Upper lobe of left lung (tissue), 6 donors: ENCODE results near the gene KLHDC10. TPM values are rescaled to one million over a fixed set of nuclear protein-coding genes. Genes with fewer than 3 reads are reported as not detected.

Experiments used
- ATAC-seq, 2 donors: fragments of 200-7000 bp; cut with Tn5 transposase; one replicate each; pipeline ENCODE4 v1.9.1; 2022; ENCODE audit warnings: mild to moderate bottlenecking in 2 of 2, moderate library complexity in 2 of 2; ENCODE audit not compliant: low FRiP score in 2 of 2
- DNase-seq, 2 donors: peaks; one replicate each; pipeline ENCODE4 v3.0.0-alpha.2; 2019 to 2020
- H3K27ac ChIP-seq, 4 donors: fragments of 200-600 bp; sonication (generic); one replicate each; pipeline ENCODE4 v1.5.1; 2016 to 2019
- H3K27me3 ChIP-seq, 4 donors: fragments of 200-600 bp; sonication (generic); one replicate each; pipeline ENCODE4 v1.5.1; 2017 to 2019
- H3K36me3 ChIP-seq, 4 donors: fragments of 200-600 bp; sonication (generic); one replicate each; pipeline ENCODE4 v1.5.1; 2016 to 2019
- H3K4me1 ChIP-seq, 4 donors: fragments of 200-600 bp; sonication (generic); one replicate each; pipeline ENCODE4 v1.5.1; 2018 to 2019
- H3K4me3 ChIP-seq, 4 donors: fragments of 200-600 bp; sonication (generic); one replicate each; pipeline ENCODE4 v1.5.1; 2017 to 2019; ENCODE audit warnings: mild to moderate bottlenecking in 2 of 4, moderate library complexity in 1 of 4
- H3K9me3 ChIP-seq, 4 donors: fragments of 200-600 bp; sonication (generic); one replicate each; pipeline ENCODE4 v1.5.1; 2018 to 2019
- CTCF ChIP-seq, 6 experiments: fragments of 450-650 bp in 4 of 6; fragments of 200-600 bp in 2 of 6; sonication (generic) in 2 of 6; IDR thresholded peaks; one replicate each; pipeline ENCODE4 v1.5.1; 2016 to 2019; ENCODE audit warnings: antibody characterized with exemption in 6 of 6
- EP300 ChIP-seq, 4 donors: sonication (generic); formaldehyde crosslinking; IDR thresholded peaks; one replicate each; pipeline ENCODE4 v1.5.1; 2017; ENCODE audit warnings: antibody characterized with exemption in 4 of 4, control low read depth in 2 of 4
- POLR2A ChIP-seq, 4 donors: fragments of 450-650 bp; IDR thresholded peaks; one replicate each; pipeline ENCODE4 v1.5.1; 2016 to 2017; ENCODE audit warnings: antibody characterized with exemption in 4 of 4, mild to moderate bottlenecking in 2 of 4
- POLR2AphosphoS5 ChIP-seq, 2 donors: sonication (generic); formaldehyde crosslinking; IDR thresholded peaks; one replicate each; pipeline ENCODE4 v1.5.1; 2017; ENCODE audit warnings: antibody characterized with exemption in 2 of 2
- WGBS, 2 donors: methylation state at CpG; one replicate each; pipeline ENCODE4 v1.1.5; 2017 to 2018; 5-methylcytosine and 5-hydroxymethylcytosine counted together
- total RNA-seq, 6 donors: library from RNA; depleted of rRNA in 4 of 6; stranded (reverse); fragments of >200 nt in 4 of 6; gene quantifications; one replicate each; pipeline versions ENCODE4 v1.1.0 to v1.2.1, GENCODE V29; 2016 to 2021
- donor health status: DM: no; HTN: no; CAD: no; lungs with moderate emphysema.
- donor health status: DM: no; HTN: yes; CAD: no; lungs with severe emphysema.

The KLHDC10 gene
- total RNA-seq, 6 donors from 2014 or later, result 8.8 to 33.9 (median 25.3) TPM

DNA sequence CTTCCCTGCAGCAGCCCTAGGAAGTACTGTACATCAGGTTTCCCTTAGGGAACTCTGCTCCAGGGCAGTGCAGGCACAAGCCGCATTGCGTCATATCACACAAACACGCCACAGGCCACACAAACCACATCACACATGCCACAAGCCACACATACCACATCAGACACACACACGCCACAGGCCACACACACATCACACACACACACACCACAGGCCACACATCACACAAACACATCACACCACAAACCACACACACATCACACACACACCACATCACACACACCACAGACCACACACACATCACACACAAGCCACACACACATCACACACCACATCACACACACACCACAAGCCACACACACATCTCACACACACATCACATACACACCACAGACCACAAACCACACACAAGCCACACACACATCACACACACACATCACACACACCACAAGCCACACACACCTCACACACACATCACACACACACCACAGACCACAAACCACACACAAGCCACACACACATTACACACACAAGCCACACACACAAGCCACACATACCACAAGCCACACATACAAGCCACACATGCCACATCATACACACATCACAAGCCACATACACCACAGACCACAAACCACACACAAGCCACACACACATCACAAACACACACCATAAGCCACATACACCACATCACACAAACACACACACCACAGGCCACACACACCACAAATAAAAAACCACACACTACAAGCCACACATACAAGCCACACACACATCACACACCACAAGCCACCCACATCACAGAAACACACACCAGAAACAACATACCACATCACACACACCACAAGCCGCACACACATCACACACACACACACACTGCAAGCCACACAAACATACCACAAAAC is 81.5 kb downstream of the KLHDC10 start:
- H3K27ac ChIP-seq, result no peak overlapping the region
- 58 to 73% methylated on average over 5 of the region's 5 CpGs for WGBS, 2 donors
- TF ChIP-seq POLR2A (IDR thresholded peaks at IDR 0.05), result no peak
- no peak for TF ChIP-seq POLR2AphosphoS5 (IDR thresholded peaks at IDR 0.05)
- TF ChIP-seq EP300 (IDR thresholded peaks at IDR 0.05), result no peak
- no peak for TF ChIP-seq CTCF (IDR thresholded peaks at IDR 0.05)
- DNase-seq (no peak), ATAC-seq (no peak)
- no peak overlapping the region for H3K4me3 ChIP-seq
- H3K27me3 ChIP-seq, result no peaks in the 10 kb centered on the region
- H3K9me3 ChIP-seq, result peaks cover 0 to 6% (median 2%) of the 10 kb centered on the region in 4 donors
- no peaks in the 10 kb centered on the region for H3K36me3 ChIP-seq
- peaks cover 0 to 28% (median 14%) of the 10 kb centered on the region in 4 donors for H3K4me1 ChIP-seq

GRCh38 chr7:130152493-130153210 is 82.3 kb downstream of the KLHDC10 start:
- Histone ChIP-seq H3K4me3 (no peak overlapping the region), H3K27me3 (no peaks in the 10 kb centered on the region), H3K4me1 (peaks cover 0 to 26% (median 14%) of the 10 kb centered on the region in 4 donors), H3K36me3 (no peaks in the 10 kb centered on the region), H3K9me3 (peaks cover 0 to 6% (median 2%) of the 10 kb centered on the region in 4 donors), H3K27ac (peak overlapping the region in 1 of 4 donors; percentile 75)
- WGBS, 2 donors, result 78 to 86% methylated on average over 3 to 17 of the region's 17 CpGs
- no peak for TF ChIP-seq POLR2AphosphoS5 (IDR thresholded peaks at IDR 0.05)
- no peak for TF ChIP-seq EP300 (IDR thresholded peaks at IDR 0.05)
- no peak for TF ChIP-seq CTCF (IDR thresholded peaks at IDR 0.05)
- no peak for TF ChIP-seq POLR2A (IDR thresholded peaks at IDR 0.05)
- peak in 1 of 2 donors; percentile 8 for ATAC-seq
- peak in 1 of 2 donors; percentile 61 for DNase-seq

- WGBS, 2 donors, result 78 to 81% methylated on average over 10 to 29 of the region's 29 CpGs
- peak overlapping the region in 2 of 4 donors; percentile 49 to 75 for H3K27ac ChIP-seq
- no peak overlapping the region for H3K4me3 ChIP-seq
- ATAC-seq (peak; percentile 4 to 34), DNase-seq (peak in 1 of 2 donors; percentile 75)
- H3K36me3 ChIP-seq, result no peaks in the 10 kb centered on the region
- peaks cover 0 to 6% (median 2%) of the 10 kb centered on the region in 4 donors for H3K9me3 ChIP-seq
- TF ChIP-seq EP300 (IDR thresholded peaks at IDR 0.05) (no peak), POLR2A (IDR thresholded peaks at IDR 0.05) (no peak), CTCF (IDR thresholded peaks at IDR 0.05) (no peak), POLR2AphosphoS5 (IDR thresholded peaks at IDR 0.05) (no peak)
- peaks cover 0 to 26% (median 14%) of the 10 kb centered on the region in 4 donors for H3K4me1 ChIP-seq
- no peaks in the 10 kb centered on the region for H3K27me3 ChIP-seq
Observed at GRCh38 chr7:130153211-130153908, 83.0 kb downstream of the KLHDC10 start.

DNA sequence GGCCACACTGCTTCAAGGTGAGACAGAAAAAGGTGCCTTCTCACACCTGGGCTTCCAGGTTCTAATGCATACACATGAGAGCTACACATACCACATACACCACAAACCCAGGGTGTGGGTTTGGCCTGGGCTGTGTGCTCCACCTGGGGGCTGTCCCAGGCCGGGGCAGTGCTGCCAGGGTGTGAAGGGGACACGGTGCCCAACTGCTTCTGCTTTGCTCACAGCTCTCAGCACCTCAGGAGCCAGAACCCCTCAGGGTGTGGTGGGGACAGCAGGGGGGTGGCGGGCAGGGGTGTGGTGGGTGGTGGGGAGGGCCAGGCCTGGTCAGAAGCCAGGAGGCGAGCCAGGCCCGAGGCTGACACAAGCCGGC is 83.8 kb downstream of the KLHDC10 start:
- peak in 1 of 2 donors; percentile 82 for DNase-seq
- Histone ChIP-seq H3K9me3 (peaks cover 0 to 6% (median 2%) of the 10 kb centered on the region in 4 donors), H3K4me1 (peaks cover 0 to 22% (median 12%) of the 10 kb centered on the region in 4 donors), H3K4me3 (no peak overlapping the region), H3K27ac (peak overlapping the region in 2 of 4 donors; percentile 49 to 75), H3K27me3 (no peaks in the 10 kb centered on the region), H3K36me3 (peaks cover 0 to 1% (median 0%) of the 10 kb centered on the region in 4 donors)
- no peak for TF ChIP-seq EP300 (IDR thresholded peaks at IDR 0.05)
- peak in 1 of 4 donors; percentile 39 for TF ChIP-seq POLR2A (IDR thresholded peaks at IDR 0.05)
- peak in 2 of 6 experiments; percentile 19 to 32 for TF ChIP-seq CTCF (IDR thresholded peaks at IDR 0.05)
- TF ChIP-seq POLR2AphosphoS5 (IDR thresholded peaks at IDR 0.05), result no peak
- WGBS, 2 donors, result 29% methylated on average over 4 of the region's 6 CpGs; no CpG with 5 or more reads in 1 of the 2 donors
- ATAC-seq, result peak; percentile 34 to 89
